Mesodermal cell (in vitro differentiated cells): ENCODE data around the gene TAPBPL.
A peak's percentile ranks its signal among the peaks of the same experiment; 100 is the strongest.
"Not testable (repeated sequence)": the region's sequence is repeated elsewhere in the genome, so short reads cannot be mapped to it uniquely, and the experiment has no call there.

Experiments used
- H3K27ac ChIP-seq: 2 replicates; pipeline ENCODE4 v1.7.0; 2013; ENCODE audit warnings: mild to moderate bottlenecking, low read depth, low read length, moderate library complexity; ENCODE audit not compliant: severe bottlenecking
- H3K36me3 ChIP-seq: 2 replicates; pipeline ENCODE4 v1.7.1; 2013; ENCODE audit warnings: mild to moderate bottlenecking, low read length, moderate library complexity; ENCODE audit not compliant: control insufficient read depth, insufficient read depth
- H3K4me1 ChIP-seq: one replicate; pipeline ENCODE4 v1.7.1; 2013; ENCODE audit warnings: mild to moderate bottlenecking, low read length; ENCODE audit not compliant: insufficient read depth, control insufficient read depth, poor library complexity, severe bottlenecking
- H3K4me3 ChIP-seq: 2 replicates; pipeline ENCODE4 v1.7.0; 2013; ENCODE audit warnings: low read length, control low read depth, mild to moderate bottlenecking; ENCODE audit not compliant: insufficient read depth, poor library complexity, severe bottlenecking; ENCODE audit errors: extremely low read depth
- H3K9me3 ChIP-seq: 2 replicates; pipeline ENCODE4 v1.7.1; 2013; ENCODE audit warnings: mild to moderate bottlenecking, low read length, moderate library complexity; ENCODE audit not compliant: control insufficient read depth
- WGBS, 2 experiments: methylation state at CpG; one replicate each; pipeline ENCODE4 v1.1.5; 2013; ENCODE audit warnings: missing lambda C conversion rate in 2 of 2; ENCODE audit not compliant: insufficient coverage in 2 of 2; 5-methylcytosine and 5-hydroxymethylcytosine counted together

Gene TAPBPL

DNA sequence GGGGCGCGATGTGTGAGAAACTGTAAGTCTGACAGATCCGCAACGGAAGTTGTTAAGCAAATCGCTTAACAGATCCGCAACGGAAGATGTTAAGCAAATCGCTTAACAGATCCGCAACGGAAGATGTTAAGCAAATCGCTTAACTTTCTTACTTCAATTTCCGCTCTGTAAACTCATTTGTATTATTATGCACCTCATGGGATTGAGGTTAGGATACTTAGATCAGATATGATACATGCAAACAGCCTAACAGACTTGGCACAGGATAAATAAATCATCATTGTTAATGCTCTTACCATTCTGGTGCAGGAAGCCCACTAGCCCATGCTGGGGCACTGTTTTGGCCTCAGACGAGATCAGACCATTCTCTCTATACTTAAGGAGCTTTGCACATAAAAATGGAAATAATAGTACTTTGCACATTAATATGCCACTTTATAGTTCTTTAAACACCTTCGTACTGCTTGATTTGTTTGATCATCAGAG lies 42.5 kb downstream of the TAPBPL start:
- Histone ChIP-seq H3K4me3 (peak overlapping the region; percentile 87), H3K9me3 (no peaks in the 10 kb centered on the region), H3K4me1 (peaks cover 11% of the 10 kb centered on the region), H3K27ac (peak overlapping the region; percentile 77), H3K36me3 (peaks cover 55% of the 10 kb centered on the region)
- WGBS, 2 experiments, result 3 to 8% methylated on average over 5 to 6 of the region's 14 CpGs

DNA sequence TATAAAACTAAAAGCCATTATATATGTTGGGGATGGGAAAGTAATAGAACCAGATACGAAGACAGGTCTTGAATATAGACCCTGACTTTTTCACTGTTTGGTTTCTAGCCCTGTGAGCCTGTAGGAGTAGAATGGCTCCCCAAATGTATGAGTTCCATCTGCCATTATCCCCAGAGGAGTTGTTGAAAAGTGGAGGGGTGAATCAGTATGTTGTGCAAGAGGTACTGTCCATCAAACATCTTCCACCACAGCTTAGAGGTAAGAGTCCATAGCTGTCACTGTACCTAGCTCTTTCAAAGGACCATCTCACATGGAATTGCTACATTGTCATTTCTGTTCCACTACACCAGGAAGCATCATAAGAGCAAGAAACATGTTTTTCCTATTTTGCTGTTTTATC lies 43.1 kb downstream of the TAPBPL start:
- peak overlapping the region; percentile 87 for H3K4me3 ChIP-seq

DNA sequence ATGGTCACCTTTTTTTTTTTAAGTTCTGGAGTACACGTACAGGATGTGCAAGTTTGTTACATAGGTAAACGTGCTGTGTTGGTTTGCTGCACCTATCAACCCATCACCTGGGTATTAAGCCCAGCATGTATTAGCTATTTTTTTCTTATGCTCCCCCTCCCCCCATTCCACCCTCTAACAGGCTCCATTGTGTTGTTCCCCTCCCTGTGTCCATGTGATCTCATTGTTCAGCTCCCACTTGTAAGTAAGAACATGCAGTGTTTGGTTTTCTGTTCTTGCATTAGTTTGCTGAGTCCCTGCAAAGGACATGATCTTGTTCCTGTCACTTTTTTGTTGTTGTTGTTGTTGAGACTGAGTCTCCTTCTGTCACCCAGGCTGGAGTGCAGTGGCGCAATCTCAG lies 45.4 kb downstream of the TAPBPL start:
- WGBS, 2 experiments, result 100% methylated on average over 1 of the region's 3 CpGs; no CpG with 5 or more reads in 1 of the 2 experiments
- H3K9me3 ChIP-seq, H3K4me1 ChIP-seq, H3K4me3 ChIP-seq, H3K27ac ChIP-seq: not testable (repeated sequence)
- H3K36me3 ChIP-seq, result peaks cover 69% of the 10 kb centered on the region

More for the DNA sequence above, 43.1 kb downstream of the TAPBPL start:
- Histone ChIP-seq H3K9me3 (no peaks in the 10 kb centered on the region), H3K4me1 (peaks cover 11% of the 10 kb centered on the region), H3K27ac (no peak overlapping the region), H3K36me3 (peaks cover 61% of the 10 kb centered on the region)
- 75 to 100% methylated on average over 1 of the region's 1 CpG for WGBS, 2 experiments

DNA sequence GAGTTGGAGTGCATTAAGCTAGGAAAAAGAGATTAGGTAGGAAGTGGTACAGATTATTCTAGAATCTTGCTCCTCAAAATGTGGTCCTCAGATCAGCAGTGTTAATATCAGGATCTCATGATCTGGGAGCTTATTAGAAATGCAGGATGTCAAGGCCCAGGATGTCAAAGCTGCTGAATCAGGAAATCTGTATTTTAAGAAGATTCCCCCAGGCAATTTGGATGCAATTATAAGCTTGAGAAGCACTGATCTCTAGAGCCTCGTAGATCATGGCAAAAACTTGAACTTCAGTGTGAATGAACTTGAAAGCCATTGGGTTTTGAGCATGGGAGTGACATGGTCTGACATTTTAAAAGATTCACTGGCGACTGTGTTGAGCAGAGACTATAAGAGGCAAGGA lies 48.6 kb downstream of the TAPBPL start:
- Histone ChIP-seq H3K9me3 (no peaks in the 10 kb centered on the region), H3K4me1 (peaks cover 3% of the 10 kb centered on the region), H3K4me3 (no peak overlapping the region), H3K36me3 (peaks cover 95% of the 10 kb centered on the region), H3K27ac (no peak overlapping the region)
- WGBS, 2 experiments, result 98 to 100% methylated on average over 2 of the region's 2 CpGs

DNA sequence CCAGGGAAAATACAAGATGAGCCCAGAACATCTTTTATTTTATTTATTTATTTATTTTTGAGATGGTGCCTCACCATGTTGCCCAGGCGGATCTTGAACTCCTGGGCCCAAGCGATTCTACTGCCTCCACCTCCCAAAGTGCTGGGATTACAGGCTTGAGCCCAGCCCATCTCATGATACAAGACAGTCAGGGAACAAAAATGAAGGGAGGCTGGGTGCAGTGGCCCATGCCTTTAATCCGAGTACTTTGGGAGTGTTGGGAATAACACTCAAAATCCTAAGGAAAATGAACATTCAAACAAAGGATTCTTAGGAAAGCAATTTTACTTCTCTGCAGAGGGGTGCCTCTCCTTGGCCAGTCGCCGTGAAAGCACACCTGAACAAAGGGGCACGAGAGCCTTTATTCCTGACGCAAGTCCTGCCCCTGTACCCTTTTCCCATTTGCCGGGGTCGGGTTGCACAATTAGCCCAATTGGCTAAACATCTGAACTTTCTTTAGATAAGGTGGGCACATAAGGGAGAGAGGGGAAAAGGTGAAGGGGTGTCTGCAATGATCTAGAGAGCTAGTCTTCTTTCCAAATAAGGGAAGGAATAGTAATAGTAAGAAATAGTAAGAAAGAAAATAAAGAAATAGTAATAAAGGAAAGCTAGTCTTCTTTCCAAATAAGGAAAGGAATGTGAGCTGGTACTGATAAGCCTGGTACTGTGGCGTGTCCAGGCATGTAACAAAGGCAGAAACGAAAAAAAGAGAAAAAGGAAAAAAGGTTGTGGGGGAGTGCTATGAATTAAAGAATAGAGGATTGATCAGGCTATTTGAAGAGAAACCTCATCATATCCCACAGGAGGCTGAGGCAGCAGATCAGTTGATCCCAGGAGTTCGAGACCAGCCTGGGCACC lies 55.5 kb downstream of the TAPBPL start:
- Histone ChIP-seq H3K9me3 (no peaks in the 10 kb centered on the region), H3K4me1 (peaks cover 18% of the 10 kb centered on the region), H3K27ac (peak overlapping the region; percentile 48), H3K36me3 (peaks cover 77% of the 10 kb centered on the region), H3K4me3 (no peak overlapping the region)
- 67 to 84% methylated on average over 9 of the region's 12 CpGs for WGBS, 2 experiments

DNA sequence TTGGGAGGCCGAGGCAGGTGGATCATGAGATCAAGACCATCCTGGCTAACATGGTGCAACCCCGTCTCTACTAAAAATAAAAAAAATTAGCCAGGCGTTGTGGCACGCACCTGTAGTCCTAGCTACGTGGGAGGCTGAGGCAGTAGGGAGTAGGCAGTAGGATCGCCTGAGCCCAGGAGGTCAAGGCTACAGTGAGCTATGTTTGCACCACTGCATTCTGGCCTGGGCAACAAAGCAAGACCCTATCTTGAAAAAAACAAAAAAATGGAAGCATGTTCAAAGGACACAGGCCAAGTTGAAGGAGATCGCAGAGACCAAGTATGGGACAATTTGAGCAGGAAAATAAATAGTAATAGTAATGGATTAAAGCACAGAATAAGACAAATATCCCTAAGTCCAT lies 56.2 kb downstream of the TAPBPL start:
- H3K27ac ChIP-seq, result no peak overlapping the region
- WGBS, 2 experiments, result 92 to 93% methylated on average over 4 of the region's 7 CpGs
- H3K4me3 ChIP-seq, result no peak overlapping the region
- no peaks in the 10 kb centered on the region for H3K9me3 ChIP-seq
- peaks cover 18% of the 10 kb centered on the region for H3K4me1 ChIP-seq
- H3K36me3 ChIP-seq, result peaks cover 78% of the 10 kb centered on the region
